Peyer's patch (tissue), 4 donors: ENCODE results near the gene VWA1.
A peak's percentile ranks its signal among the peaks of the same experiment; 100 is the strongest.

Source experiments
- POLR2A ChIP-seq, 2 donors: fragments of 450-650 bp; IDR thresholded peaks; one replicate each; pipeline ENCODE4 v1.5.1; 2017; ENCODE audit warnings: antibody characterized with exemption in 2 of 2, mild to moderate bottlenecking in 2 of 2, moderate library complexity in 2 of 2
- TF ChIP-seq, protein P1 (sequence below), 6 experiments: fragments of 450-650 bp in 4 of 6; fragments of 200-600 bp in 2 of 6; sonication (generic) in 1 of 6; IDR thresholded peaks; one replicate each; pipeline ENCODE4 v1.5.1; 2017 to 2019; ENCODE audit warnings: antibody characterized with exemption in 6 of 6, mild to moderate bottlenecking in 3 of 6, moderate library complexity in 1 of 6

DNA sequence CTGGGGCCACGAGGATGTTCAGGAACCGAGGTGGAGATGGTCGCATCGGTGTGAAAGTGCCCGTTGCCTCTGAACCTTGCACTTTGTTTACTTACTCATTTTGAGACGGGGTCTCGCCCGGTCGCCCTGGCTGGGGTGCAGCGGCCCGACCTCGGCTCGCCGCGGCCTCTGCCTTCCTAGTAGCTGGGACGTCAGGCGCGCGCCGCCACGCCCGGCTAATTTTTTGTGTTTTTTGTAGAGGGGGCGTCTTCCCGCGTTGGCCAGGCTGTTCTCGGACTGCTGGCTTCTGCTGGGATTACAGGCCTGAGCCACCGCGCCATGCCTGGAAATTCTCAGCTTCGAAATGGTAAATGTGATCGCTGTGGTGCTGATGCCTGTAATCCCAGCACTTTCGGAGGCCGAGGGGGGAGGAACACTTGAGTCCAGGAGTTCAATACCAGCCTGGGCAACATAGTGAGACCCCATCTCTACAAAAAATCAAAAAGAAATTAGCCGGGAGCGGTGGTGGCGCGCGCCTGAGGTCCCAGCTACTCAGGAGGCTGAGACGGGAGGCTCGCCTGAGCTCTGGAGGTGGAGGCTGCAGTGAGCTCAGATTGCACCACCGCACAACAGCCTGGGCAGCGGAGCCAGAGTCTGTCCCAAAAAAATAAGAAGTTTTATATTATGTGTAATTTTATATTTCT lies 27.7 kb upstream of the VWA1 start:
- TF ChIP-seq, protein P1, sequence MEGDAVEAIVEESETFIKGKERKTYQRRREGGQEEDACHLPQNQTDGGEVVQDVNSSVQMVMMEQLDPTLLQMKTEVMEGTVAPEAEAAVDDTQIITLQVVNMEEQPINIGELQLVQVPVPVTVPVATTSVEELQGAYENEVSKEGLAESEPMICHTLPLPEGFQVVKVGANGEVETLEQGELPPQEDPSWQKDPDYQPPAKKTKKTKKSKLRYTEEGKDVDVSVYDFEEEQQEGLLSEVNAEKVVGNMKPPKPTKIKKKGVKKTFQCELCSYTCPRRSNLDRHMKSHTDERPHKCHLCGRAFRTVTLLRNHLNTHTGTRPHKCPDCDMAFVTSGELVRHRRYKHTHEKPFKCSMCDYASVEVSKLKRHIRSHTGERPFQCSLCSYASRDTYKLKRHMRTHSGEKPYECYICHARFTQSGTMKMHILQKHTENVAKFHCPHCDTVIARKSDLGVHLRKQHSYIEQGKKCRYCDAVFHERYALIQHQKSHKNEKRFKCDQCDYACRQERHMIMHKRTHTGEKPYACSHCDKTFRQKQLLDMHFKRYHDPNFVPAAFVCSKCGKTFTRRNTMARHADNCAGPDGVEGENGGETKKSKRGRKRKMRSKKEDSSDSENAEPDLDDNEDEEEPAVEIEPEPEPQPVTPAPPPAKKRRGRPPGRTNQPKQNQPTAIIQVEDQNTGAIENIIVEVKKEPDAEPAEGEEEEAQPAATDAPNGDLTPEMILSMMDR (IDR thresholded peaks at IDR 0.05) = peak in 3 of 6 experiments; percentile 22 to 32 (median 30)
- no peak for TF ChIP-seq POLR2A (IDR thresholded peaks at IDR 0.05)
